ENCODE results near the gene ABR. TPM values are rescaled to one million over a fixed set of nuclear protein-coding genes. Genes with fewer than 3 reads are reported as not detected.

ABR gene
- total and polyA plus RNA-seq, 2 of the 13 experiments (the other 11 are each of a cell fraction or from before 2014, with no cell fraction given) = 12.4 to 40.4 TPM

DNA sequence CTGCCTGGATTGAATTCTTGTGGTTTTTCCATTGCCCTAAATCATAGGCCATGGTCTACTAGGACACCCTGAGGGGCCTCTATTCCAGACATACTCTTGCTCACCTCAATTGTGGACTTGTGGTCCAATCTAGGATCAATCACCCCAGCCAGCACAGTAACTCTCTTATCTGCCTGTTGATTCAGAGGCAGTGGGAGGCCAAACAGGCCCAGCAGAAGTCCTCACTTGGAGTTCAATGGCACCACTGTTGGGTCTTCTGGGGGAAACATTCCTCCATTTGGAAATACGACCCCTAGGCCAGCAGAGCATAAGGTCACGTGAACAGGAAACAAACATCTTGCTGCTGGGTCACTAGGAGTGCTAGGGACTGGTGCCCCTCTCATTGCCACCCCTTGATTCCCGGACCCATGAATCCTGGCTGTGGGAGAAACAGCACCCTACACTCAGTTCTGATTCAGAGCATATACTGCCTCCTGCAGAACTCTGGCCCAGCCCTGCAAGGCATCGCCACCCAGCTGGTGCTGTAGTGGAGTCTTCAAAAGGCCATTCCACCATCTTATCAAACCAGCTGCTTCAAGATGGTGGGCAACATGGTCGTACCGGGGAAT is 193.4 kb downstream of the ABR start (continued):
- TF ChIP-seq ZMAT5 (CRISPR knock-in tag; IDR thresholded peaks at IDR 0.05; ENCODE audit: borderline replicate concordance, low read depth) (no peak), ERF (CRISPR knock-in tag; IDR thresholded peaks at IDR 0.05) (no peak), LCORL (IDR thresholded peaks at IDR 0.05) (no peak), LCORL (CRISPR knock-in tag; IDR thresholded peaks at IDR 0.05) (no peak), ZC3H4 (CRISPR knock-in tag; IDR thresholded peaks at IDR 0.05; ENCODE audit: borderline replicate concordance) (no peak), CREM (IDR thresholded peaks at IDR 0.05) (peak; percentile 25; the same call in 1 of the 2 replicates), CREM (CRISPR knock-in tag; IDR thresholded peaks at IDR 0.05) (no peak), ZNF644 (CRISPR knock-in tag; IDR thresholded peaks at IDR 0.05; ENCODE audit: low read depth) (peak; percentile 79; the same call in 1 of the 2 replicates), TEAD3 (CRISPR knock-in tag; optimal IDR thresholded peaks at IDR 0.05; ENCODE audit: borderline replicate concordance) (peak; percentile 54), EHMT2 (IDR thresholded peaks at IDR 0.05; ENCODE audit: borderline replicate concordance, low read depth, low read length) (peak; percentile 78; the same call in 1 of the 2 replicates), NR2F6 (IDR thresholded peaks at IDR 0.05) (peak; percentile 21; the same call in 1 of the 2 replicates), NR2F6 (CRISPR knock-in tag; IDR thresholded peaks at IDR 0.05) (peak; percentile 46; the same call in 1 of the 2 replicates), JARID2 (CRISPR knock-in tag; IDR thresholded peaks at IDR 0.05; ENCODE audit: insufficient replicate concordance) (no peak), ZNF839 (CRISPR knock-in tag; IDR thresholded peaks at IDR 0.05; ENCODE audit: borderline replicate concordance) (no peak), FOXJ3 (CRISPR knock-in tag; IDR thresholded peaks at IDR 0.05; ENCODE audit: borderline replicate concordance) (0 out of 2 replicates have a peak, but pooled peaks have one; percentile 17), SP4 (CRISPR knock-in tag; IDR thresholded peaks at IDR 0.05) (no peak), RXRB (CRISPR knock-in tag; IDR thresholded peaks at IDR 0.05; ENCODE audit: borderline replicate concordance) (no peak), ISX (CRISPR knock-in tag; conservative IDR thresholded peaks at IDR 0.05) (no peak), TBL1XR1 (IDR thresholded peaks at IDR 0.05; ENCODE audit: borderline replicate concordance, low read length, partially characterized antibody) (peak; percentile 15), ZNF652 (CRISPR knock-in tag; IDR thresholded peaks at IDR 0.05; ENCODE audit: borderline replicate concordance, low read depth) (peak; percentile 65; the same call in 1 of the 2 replicates), MNT (IDR thresholded peaks at IDR 0.05) (no peak), FOXA3 (CRISPR knock-in tag; IDR thresholded peaks at IDR 0.05) (peak; percentile 15; the same call in 1 of the 2 replicates), MEIS2 (CRISPR knock-in tag; IDR thresholded peaks at IDR 0.05) (no peak), FOXO1 (CRISPR knock-in tag; IDR thresholded peaks at IDR 0.05) (peak; percentile 32; the same call in 1 of the 2 replicates)
- TF ChIP-seq, protein P1, sequence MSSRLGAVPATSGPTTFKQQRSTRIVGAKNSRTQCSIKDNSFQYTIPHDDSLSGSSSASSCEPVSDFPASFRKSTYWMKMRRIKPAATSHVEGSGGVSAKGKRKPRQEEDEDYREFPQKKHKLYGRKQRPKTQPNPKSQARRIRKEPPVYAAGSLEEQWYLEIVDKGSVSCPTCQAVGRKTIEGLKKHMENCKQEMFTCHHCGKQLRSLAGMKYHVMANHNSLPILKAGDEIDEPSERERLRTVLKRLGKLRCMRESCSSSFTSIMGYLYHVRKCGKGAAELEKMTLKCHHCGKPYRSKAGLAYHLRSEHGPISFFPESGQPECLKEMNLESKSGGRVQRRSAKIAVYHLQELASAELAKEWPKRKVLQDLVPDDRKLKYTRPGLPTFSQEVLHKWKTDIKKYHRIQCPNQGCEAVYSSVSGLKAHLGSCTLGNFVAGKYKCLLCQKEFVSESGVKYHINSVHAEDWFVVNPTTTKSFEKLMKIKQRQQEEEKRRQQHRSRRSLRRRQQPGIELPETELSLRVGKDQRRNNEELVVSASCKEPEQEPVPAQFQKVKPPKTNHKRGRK (CRISPR knock-in tag; IDR thresholded peaks at IDR 0.05) = no peak
- TF ChIP-seq, protein P2, sequence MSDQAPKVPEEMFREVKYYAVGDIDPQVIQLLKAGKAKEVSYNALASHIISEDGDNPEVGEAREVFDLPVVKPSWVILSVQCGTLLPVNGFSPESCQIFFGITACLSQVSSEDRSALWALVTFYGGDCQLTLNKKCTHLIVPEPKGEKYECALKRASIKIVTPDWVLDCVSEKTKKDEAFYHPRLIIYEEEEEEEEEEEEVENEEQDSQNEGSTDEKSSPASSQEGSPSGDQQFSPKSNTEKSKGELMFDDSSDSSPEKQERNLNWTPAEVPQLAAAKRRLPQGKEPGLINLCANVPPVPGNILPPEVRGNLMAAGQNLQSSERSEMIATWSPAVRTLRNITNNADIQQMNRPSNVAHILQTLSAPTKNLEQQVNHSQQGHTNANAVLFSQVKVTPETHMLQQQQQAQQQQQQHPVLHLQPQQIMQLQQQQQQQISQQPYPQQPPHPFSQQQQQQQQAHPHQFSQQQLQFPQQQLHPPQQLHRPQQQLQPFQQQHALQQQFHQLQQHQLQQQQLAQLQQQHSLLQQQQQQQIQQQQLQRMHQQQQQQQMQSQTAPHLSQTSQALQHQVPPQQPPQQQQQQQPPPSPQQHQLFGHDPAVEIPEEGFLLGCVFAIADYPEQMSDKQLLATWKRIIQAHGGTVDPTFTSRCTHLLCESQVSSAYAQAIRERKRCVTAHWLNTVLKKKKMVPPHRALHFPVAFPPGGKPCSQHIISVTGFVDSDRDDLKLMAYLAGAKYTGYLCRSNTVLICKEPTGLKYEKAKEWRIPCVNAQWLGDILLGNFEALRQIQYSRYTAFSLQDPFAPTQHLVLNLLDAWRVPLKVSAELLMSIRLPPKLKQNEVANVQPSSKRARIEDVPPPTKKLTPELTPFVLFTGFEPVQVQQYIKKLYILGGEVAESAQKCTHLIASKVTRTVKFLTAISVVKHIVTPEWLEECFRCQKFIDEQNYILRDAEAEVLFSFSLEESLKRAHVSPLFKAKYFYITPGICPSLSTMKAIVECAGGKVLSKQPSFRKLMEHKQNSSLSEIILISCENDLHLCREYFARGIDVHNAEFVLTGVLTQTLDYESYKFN (CRISPR knock-in tag; conservative IDR thresholded peaks at IDR 0.05) = peak; percentile 60
